CD4-positive, alpha-beta T cell (primary cell): ENCODE measurements around the gene MAPK1IP1L. TPM values are rescaled to one million over a fixed set of nuclear protein-coding genes. Genes with fewer than 3 reads are reported as not detected.
A peak's percentile ranks its signal among the peaks of the same experiment; 100 is the strongest.

Experiments used
- ATAC-seq: fragments of 200-7000 bp; cut with Tn5 transposase; one replicate; pipeline ENCODE4 v1.10.0; 2022; ENCODE audit warnings: mild to moderate bottlenecking; ENCODE audit not compliant: poor library complexity
- CTCF ChIA-PET: fragments of 350-600 bp; sonication (Branson Sonifier 250); formaldehyde crosslinking; loops from one replicate; lab custom pipeline; 2021; ENCODE audit warnings: antibody characterized with exemption, inconsistent platforms; lab: Charles Lee
- POLR2A ChIA-PET: fragments of 350-600 bp; sonication (Branson Sonifier 250); formaldehyde crosslinking; loops from one replicate; lab custom pipeline; 2021; ENCODE audit warnings: antibody characterized with exemption, inconsistent platforms; lab: Charles Lee
- DNase-seq, 14 experiments: peaks; one replicate each; pipeline ENCODE4 v3.0.0-alpha.2; 2013 to 2020; ENCODE audit warnings: mixed read lengths in 2 of 14
- H3K27ac ChIP-seq, 2 donors: one replicate each; pipeline versions ENCODE4 v1.5.1 to v1.7.0; 2013; ENCODE audit warnings: low read length in 2 of 2, low read depth in 1 of 2, mild to moderate bottlenecking in 1 of 2
- H3K27me3 ChIP-seq, 2 experiments: 1 replicate in 1 of 2; 2 replicates in 1 of 2; pipeline versions ENCODE4 v1.6.1 to v1.7.0; 2013; ENCODE audit warnings: low read length in 2 of 2, control low read depth in 1 of 2, mild to moderate bottlenecking in 1 of 2, moderate library complexity in 1 of 2; ENCODE audit not compliant: insufficient read depth in 2 of 2, control insufficient read depth in 1 of 2
- H3K36me3 ChIP-seq: one replicate; pipeline ENCODE4 v1.6.1; 2013; ENCODE audit warnings: low read length, control low read depth; ENCODE audit not compliant: insufficient read depth
- H3K4me1 ChIP-seq: one replicate; pipeline ENCODE4 v1.6.1; 2013; ENCODE audit warnings: low read length, control low read depth; ENCODE audit not compliant: insufficient read depth
- H3K4me3 ChIP-seq: one replicate; pipeline ENCODE4 v1.5.1; 2013; ENCODE audit warnings: mild to moderate bottlenecking, low read length, moderate library complexity
- H3K9me3 ChIP-seq, 2 experiments: 1 replicate in 1 of 2; 2 replicates in 1 of 2; pipeline versions ENCODE4 v1.6.1 to v1.7.0; 2013; ENCODE audit warnings: low read length in 2 of 2, mild to moderate bottlenecking in 2 of 2, control low read depth in 1 of 2, moderate library complexity in 1 of 2; ENCODE audit not compliant: control insufficient read depth in 1 of 2, insufficient read depth in 1 of 2
- H3K27ac Mint-ChIP-seq: one replicate; pipeline ENCODE4 v1.8.0; 2020; ENCODE audit warnings: mixed read lengths
- H3K27me3 Mint-ChIP-seq: one replicate; pipeline ENCODE4 v1.8.0; 2021; ENCODE audit warnings: mixed read lengths
- H3K36me3 Mint-ChIP-seq: one replicate; pipeline ENCODE4 v1.8.0; 2021; ENCODE audit warnings: low read depth, mixed read lengths
- H3K4me1 Mint-ChIP-seq: one replicate; pipeline ENCODE4 v1.8.0; 2021; ENCODE audit warnings: low read depth, mixed read lengths
- H3K4me3 Mint-ChIP-seq: one replicate; pipeline ENCODE4 v1.8.0; 2020; ENCODE audit warnings: mild to moderate bottlenecking, mixed read lengths
- H3K9me3 Mint-ChIP-seq: one replicate; pipeline ENCODE4 v1.8.0; 2020; ENCODE audit warnings: mixed read lengths
- intact Hi-C, 2 experiments: fragments of 100-400 bp; cut with DNase I in 1 of 2; cut with micrococcal nuclease in 1 of 2; formaldehyde crosslinking; loops; one replicate each; pipeline versions ENCODE4 v1.15.1 to v1.9.0; 2023 to 2025; cut with DNase I, micrococcal nuclease
- total RNA-seq, 174 experiments: library from RNA in 2 of 174; stranded (reverse) in 2 of 174; gene quantifications; one replicate each; pipeline ENCODE4 v1.2.3 and lab custom pipeline; 2021 to 2026
- TF ChIP-seq, protein P1 (sequence below): fragments of 200-600 bp; IDR thresholded peaks from one replicate; pipeline ENCODE4 v1.8.0; 2022; ENCODE audit warnings: antibody characterized with exemption, mild to moderate bottlenecking

Gene MAPK1IP1L
- total RNA-seq, 2 experiments from 2014 or later: 198 to 207 TPM

GRCh38 chr14:55054098-55054497, 2.7 kb downstream of the MAPK1IP1L start:
- H3K4me3 Mint-ChIP-seq: peak overlapping the region; percentile 64
- no peak overlapping the region for H3K4me3 ChIP-seq
- peaks cover 61% of the 10 kb centered on the region for H3K4me1 Mint-ChIP-seq
- no peaks in the 10 kb centered on the region for H3K27me3 Mint-ChIP-seq
- ATAC-seq (no peak), DNase-seq (no peak)
- peaks cover 70% of the 10 kb centered on the region for H3K36me3 Mint-ChIP-seq
- intact Hi-C loops: loop anchor here in 1 of 2 experiments (5.0 to 10.0 kb wide), 5 partner anchors 149 to 657 kb away; partner anchors contain the start of genes CDKN3 and GCH1
- ChIA-PET POLR2A (no interaction called here), CTCF (interaction anchor here (0.7 to 1.2 kb wide), 2 partner anchors 27 to 231 kb away, joined by 3 read pairs; partner anchors contain the start of genes SOCS4 and WDHD1)
- no peaks in the 10 kb centered on the region for H3K9me3 ChIP-seq
- no peaks in the 10 kb centered on the region for H3K9me3 Mint-ChIP-seq
- no peak overlapping the region for H3K27ac ChIP-seq
- peaks cover 27% of the 10 kb centered on the region for H3K4me1 ChIP-seq
- no peaks in the 10 kb centered on the region for H3K27me3 ChIP-seq
- peaks cover 17% of the 10 kb centered on the region for H3K36me3 ChIP-seq
- TF ChIP-seq, protein P1, sequence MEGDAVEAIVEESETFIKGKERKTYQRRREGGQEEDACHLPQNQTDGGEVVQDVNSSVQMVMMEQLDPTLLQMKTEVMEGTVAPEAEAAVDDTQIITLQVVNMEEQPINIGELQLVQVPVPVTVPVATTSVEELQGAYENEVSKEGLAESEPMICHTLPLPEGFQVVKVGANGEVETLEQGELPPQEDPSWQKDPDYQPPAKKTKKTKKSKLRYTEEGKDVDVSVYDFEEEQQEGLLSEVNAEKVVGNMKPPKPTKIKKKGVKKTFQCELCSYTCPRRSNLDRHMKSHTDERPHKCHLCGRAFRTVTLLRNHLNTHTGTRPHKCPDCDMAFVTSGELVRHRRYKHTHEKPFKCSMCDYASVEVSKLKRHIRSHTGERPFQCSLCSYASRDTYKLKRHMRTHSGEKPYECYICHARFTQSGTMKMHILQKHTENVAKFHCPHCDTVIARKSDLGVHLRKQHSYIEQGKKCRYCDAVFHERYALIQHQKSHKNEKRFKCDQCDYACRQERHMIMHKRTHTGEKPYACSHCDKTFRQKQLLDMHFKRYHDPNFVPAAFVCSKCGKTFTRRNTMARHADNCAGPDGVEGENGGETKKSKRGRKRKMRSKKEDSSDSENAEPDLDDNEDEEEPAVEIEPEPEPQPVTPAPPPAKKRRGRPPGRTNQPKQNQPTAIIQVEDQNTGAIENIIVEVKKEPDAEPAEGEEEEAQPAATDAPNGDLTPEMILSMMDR: no peak
- peak overlapping the region; percentile 61 for H3K27ac Mint-ChIP-seq

DNA sequence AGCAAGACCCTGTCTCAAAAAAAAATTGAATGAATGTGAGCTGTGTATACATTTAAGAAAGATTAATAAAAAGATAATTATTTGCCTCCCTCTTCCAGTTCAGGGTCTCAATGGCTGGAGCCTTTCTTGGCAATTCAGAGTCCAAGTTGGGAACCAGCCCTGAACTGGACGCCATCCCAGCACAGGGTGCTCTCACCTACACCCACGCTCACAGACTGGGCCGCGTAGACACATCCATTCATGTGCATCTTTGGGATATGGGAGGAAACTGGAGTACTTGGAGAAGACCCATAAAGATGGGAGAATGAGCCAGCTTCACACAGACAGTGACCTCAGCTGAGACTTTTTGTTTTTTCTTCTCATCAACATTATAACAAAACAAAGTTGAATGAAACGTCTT, 6.5 kb downstream of the MAPK1IP1L start:
- Histone ChIP-seq H3K36me3 (peaks cover 47% of the 10 kb centered on the region), H3K9me3 (no peaks in the 10 kb centered on the region), H3K4me3 (no peak overlapping the region), H3K4me1 (peaks cover 21% of the 10 kb centered on the region), H3K27ac (no peak overlapping the region), H3K27me3 (no peaks in the 10 kb centered on the region)
- intact Hi-C loops: loop anchor here in 1 of 2 experiments (10.0 kb wide), 3 partner anchors 153 to 543 kb away; partner anchors contain the start of gene GCH1
- ChIA-PET CTCF (interaction anchor here (0.7 kb wide), 1 partner anchor 247 kb away, joined by 5 read pairs; no protein-coding TSS in a partner anchor), POLR2A (interaction anchor here (0.6 to 1.1 kb wide), 2 partner anchors 13 to 31 kb away, joined by 3 to 4 read pairs; partner anchors contain the start of genes SOCS4 and WDHD1)
- no peak for ATAC-seq
- DNase-seq: no peak
- Mint-ChIP-seq H3K9me3 (no peaks in the 10 kb centered on the region), H3K36me3 (peaks cover 83% of the 10 kb centered on the region), H3K27ac (no peak overlapping the region), H3K4me3 (no peak overlapping the region), H3K27me3 (no peaks in the 10 kb centered on the region), H3K4me1 (peaks cover 71% of the 10 kb centered on the region)
- TF ChIP-seq, protein P1: no peak

GRCh38 chr14:55059333-55059732, 7.9 kb downstream of the MAPK1IP1L start:
- Histone ChIP-seq H3K27me3 (no peaks in the 10 kb centered on the region), H3K27ac (no peak overlapping the region), H3K36me3 (peaks cover 59% of the 10 kb centered on the region), H3K4me1 (peaks cover 17% of the 10 kb centered on the region), H3K9me3 (no peaks in the 10 kb centered on the region), H3K4me3 (no peak overlapping the region)
- Mint-ChIP-seq H3K4me3 (no peak overlapping the region), H3K9me3 (no peaks in the 10 kb centered on the region), H3K36me3 (peaks cover 85% of the 10 kb centered on the region), H3K4me1 (peaks cover 62% of the 10 kb centered on the region), H3K27me3 (no peaks in the 10 kb centered on the region), H3K27ac (peak overlapping the region; percentile 26)
- no peak for ATAC-seq
- ChIA-PET POLR2A (interaction anchor here (0.7 to 2.0 kb wide), 2 partner anchors 12 to 13 kb away, joined by 3 to 7 read pairs; no protein-coding TSS in a partner anchor), CTCF (interaction anchor here (2.5 kb wide), 1 partner anchor 8 kb away, joined by 11 read pairs; the partner anchor contains the start of gene MAPK1IP1L)
- no peak for DNase-seq
- TF ChIP-seq, protein P1: no peak
- intact Hi-C loops: loop anchor here in 1 of 2 experiments (10.0 kb wide), 3 partner anchors 155 to 545 kb away; partner anchors contain the start of gene GCH1
